ENCODE data around the gene AUTS2.

The AUTS2 gene

DNA sequence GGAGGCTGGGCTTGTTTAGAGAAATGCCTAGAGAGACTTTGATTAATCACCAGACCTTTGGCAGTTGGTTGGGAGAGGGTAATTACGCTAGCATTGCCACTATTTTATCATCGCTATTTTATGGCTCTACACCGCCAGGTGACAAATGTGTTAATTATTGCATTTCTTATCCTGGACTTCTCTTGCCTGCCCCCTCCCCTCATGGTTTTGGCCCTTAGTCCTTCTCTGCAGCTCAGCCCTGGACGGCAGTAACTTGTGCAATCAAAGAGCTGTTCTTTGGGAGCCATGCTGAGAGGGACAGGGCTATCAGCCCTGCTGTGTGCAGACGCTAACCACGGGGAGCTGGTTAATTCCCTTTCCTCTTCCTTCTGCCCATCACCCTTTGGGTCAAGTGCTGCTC is 585.0 kb downstream of the AUTS2 start:
- no peak for DNase-seq (ENCODE audit: low read depth in 3 of 3)

DNA sequence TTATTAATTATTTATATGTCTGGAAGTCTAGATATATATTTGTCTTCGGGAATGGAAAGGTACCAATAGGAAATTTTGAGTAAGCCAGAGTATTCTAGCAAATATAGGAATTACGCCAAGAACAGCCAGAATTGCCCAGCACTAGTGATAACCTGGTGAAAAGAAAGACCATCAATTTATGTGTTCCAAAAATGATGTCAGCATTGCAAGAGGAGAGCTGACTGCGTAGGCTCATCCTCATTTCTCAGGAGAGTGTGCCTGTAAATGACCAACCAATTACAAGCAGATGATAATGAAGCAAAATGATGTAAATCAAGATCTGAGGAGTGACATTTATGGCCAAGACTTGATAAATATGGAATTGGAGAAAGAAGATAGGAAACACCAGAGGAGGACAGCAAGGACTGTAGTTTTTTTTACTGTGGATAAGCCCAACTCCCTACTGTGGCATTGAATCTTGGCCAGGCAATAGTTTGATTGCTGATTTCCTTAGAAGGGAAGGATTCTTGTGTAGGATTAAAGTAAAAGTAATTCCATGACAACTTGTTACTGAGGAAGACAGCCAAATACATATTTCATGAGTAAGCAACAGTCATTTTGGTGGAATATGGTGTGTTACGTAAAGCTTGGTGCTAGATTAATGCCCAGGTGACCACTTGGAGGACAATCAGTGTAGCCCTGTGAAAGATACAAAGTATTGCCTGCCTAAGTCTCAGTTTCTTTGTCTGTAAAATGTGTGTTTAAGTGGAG is 590.8 kb downstream of the AUTS2 start:
- DNase-seq (ENCODE audit: low read depth in 3 of 3): no peak

DNA sequence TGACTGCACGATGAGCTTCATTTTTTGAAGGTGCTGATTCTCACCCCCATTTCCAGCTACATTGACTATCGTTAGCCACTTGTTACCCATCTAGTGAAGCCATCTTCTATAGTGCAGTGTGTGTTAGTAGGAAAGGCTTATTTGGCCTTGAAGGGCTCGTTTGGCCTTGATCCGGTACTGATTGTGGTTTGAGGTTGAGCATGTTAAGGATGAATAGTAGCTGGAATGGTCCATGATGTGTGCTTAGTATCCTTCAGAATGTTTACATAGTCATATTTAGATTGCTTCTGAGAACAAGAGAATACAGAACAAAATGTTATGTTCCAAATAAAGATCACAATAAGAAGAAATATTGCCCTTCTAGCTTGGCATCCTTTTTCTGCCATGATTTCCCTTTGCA is 591.5 kb downstream of the AUTS2 start:
- DNase-seq (ENCODE audit: low read depth in 3 of 3): no peak

DNA sequence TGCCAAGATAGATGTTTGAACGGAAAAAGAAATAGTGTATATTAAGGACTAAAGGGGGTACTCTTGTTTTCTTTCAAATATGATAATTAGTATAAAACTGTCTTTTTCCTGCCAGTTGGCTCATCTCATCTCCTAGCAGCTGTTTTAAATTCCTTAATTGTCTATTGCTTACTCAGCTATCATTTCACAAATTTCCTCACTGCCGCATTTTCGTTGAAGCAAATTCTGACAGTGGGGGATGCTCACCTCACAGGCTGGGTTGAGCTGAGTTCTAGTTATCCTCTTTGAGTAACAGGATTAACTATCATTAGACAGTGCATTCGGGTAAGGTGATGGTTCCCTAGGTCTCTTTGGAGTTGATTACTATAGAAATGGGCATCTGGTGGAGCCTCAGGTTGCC is 592.0 kb downstream of the AUTS2 start:
- DNase-seq (ENCODE audit: low read depth in 3 of 3): no peak

DNA sequence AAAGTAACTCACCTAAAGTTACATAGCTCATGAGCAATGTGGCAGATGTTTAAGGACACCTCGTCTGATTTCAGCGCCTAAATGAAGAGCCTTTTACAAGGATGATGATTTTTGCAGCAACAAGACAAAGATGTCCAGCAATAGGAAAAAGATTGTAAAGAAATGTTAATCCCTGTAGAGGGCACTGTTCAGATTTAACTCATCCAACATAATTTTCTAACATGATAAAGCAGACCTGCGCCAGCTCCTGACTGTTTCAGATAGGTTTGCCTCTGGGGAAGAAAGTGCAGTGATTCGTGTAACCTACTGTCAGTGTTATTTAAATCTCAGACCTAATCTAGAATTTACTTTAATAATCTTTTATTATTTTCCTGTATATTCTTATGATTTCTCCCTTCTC is 595.2 kb downstream of the AUTS2 start:
- no peak for DNase-seq (ENCODE audit: low read depth in 3 of 3)

DNA sequence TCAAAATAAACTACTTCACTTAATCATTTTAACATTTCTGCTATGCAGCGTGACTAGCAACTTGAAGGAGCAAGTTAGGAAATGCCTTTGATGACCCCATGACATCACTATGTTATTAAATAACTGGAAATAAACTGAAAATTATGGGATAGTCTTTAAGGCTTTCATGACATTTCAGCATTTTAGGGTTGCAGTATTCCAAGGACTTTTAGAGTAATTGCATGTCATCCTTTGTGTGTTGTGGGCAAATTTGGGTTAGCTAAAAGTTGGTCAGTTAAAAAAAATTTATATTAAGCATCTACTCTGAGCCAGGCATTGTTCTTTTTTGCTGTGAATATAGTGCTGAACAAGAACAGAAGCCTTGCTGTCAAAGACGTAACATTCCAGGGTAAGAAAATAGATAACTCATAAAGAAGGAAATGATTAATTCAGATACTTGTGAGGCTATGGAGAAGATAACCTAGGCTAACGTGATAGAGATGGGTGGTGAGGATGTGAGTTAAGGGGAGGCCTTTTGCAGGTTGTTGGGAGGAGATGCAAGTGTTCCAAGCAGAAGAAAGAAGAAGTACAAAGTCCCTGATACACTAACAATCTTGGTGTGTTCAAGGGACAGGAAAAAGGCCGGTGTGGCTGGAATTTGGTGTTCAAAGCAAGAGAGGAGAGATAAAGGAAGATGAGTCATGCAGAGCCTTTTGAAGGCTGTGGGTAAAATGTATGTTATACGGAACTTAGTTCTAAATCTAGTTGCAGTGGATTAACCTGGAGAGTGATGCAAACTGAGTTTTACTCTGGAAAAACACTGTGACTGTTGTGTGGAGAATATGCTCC is 610.2 kb downstream of the AUTS2 start:
- DNase-seq (ENCODE audit: low read depth in 3 of 3): no peak

DNA sequence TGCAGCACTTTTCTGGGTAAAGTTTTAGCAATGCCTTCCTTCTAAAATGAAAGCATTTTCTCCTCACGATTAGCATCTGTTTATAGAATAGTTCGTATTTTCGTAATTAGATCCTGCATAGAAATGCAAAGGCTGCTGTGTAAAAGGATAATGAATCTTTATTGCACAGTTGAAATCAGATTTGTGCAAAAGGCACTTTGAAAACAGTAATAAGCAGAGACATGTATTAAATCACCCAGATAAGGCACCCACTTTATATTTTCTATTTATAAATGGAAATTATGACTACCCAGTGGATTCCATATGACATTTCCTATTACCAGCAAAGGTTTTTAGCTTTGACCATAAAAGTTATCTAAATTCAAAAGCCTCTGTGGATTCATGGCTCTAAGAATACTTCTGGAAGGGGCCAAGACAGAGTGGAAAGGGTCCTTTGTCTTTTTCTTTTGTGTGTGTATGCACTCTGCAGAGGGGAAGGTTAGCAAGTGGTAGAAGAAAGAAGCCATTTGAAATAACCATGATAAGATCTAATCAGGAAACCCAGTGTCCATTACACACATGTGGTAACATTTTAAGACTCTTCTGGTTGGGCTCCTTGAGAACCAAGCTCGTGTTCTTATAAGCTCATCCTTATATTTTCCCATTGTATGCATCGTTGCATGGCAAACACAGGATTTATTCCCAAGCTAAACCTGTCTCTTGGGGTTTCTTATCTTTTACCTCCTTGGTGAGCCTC is 612.1 kb downstream of the AUTS2 start:
- no peak for DNase-seq (ENCODE audit: low read depth in 3 of 3)

DNA sequence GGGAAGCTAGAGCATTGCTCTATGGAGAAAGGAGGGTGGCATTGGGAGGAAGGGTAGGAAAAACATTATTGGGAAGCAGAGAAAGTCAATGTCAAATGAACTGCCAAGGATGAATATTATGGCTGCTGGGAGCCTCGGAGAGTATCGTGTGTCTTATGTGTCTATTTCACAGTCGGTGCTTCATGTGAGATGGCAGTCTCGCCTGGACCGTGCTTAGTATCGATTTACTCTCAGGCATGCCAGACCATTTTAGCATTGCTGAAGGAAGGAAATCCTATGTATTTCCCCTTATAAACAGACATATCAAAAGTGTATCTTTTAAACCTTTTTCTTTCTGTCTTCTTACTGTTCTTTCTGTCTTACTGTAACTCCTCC is 612.6 kb downstream of the AUTS2 start:
- no peak for DNase-seq (ENCODE audit: low read depth in 3 of 3)

DNA sequence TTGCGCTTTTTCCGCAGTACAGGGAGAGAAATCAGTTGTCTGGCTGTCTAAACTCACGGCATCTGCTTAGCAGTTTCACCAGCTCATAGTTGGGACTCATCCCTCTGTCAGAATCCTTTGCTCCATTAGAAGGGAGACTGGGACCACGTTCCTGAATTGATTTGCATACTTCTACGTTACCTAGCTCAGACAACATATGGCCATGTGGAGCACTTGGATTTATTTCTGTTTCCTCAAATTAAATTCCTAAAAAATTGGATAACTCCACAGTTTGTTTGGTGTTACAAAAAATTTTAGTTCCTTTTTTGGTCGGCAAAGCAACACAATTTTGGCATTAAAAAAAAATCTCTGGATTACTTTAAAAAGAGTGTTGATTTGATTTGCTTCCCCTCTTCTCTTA is 614.0 kb downstream of the AUTS2 start:
- no peak for DNase-seq (ENCODE audit: low read depth in 3 of 3)

DNA sequence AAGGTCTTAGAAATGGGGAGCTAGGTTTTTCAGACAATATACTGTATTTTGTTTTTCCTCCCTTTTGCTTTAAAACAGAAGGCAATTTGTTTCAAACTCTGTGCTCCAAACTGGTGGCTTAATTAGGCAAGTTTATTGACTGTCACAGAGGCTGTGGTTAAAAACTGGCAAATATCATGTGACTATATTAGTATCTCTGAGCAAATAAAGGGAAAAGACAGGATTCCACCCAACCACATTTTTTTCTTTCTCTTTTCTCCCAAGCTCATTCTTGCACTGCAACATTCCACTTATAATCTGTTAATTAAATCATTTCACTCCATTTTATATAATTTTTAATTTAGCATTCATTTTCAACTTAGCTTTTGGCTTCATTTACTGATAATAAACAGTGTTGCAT is 615.8 kb downstream of the AUTS2 start:
- no peak for DNase-seq (ENCODE audit: low read depth in 3 of 3)

DNA sequence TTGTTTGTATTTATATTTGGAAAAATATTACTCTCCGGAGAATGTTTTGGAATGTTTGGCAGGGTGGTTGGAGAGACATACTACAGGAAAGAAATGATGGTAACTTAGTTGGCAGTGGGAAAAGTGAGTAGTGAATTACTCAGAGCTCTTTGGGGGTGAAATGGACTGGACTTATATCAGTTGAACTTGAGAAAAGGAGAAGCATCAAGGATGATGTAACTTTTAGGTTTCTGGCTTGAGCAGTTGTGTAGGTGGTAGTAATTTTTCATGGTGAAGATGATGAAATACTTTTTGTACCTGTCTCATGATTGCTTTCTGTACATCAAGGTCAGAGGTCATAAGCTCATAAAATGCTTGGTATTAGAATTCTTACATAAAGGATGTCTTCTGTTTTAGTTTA is 617.2 kb downstream of the AUTS2 start:
- DNase-seq (ENCODE audit: low read depth in 3 of 3): no peak

DNA sequence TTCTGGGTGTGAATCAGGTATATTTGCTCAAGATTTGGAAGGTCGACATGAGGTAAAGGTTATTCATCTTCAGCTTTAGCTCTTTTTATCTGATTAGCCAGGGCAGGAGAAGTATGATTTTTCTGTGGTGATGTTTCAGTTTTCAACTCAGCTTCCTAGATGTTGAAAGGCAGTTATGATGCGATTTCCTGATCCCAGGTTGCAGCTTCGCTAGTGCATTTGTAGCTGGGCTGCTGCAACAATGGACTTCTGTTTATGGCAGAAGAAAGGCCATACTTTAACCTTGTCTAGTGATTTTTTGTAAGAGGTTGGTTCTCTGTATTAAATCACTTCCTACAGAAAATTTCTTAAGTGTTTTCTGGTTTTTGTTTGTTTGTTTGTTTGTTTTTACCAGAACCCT is 619.3 kb downstream of the AUTS2 start:
- DNase-seq (ENCODE audit: low read depth in 3 of 3): no peak

DNA sequence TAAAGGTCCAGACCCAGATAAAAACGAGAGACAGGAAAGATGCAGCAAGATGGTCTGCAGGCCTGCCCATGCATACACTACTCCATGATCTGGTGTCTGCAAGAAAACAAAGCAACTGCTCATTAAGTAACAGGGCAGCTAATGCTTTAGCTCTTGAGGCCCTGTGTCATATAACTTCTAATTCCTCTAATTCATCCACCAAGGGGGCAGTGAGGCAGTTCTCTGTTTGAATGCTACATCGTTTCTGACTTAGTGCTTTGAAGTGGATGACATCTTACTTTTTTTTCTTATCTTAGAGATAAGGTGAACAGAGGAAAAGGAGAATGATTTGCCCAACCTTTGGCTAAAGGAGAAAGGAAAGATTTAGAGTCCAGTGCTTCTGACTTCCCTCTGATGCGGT is 619.7 kb downstream of the AUTS2 start:
- DNase-seq (ENCODE audit: low read depth in 3 of 3): no peak

DNA sequence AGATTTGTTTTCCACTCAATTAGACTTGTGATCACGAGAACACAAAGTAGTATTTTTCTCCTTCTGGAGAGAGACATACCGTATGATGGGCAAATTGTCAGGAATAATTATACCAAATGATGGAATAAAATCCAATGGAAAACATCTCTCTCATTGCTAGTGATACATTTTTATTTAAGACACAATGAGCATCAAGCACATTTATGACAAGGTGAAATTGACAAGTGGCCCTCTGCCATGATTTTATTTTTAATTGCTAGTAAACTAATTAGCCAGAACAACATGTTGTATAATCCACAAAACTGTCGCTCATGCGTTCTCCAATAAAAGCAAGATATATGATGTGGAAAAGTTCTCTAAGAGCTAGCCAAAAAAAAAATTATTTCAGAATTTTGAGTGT is 620.8 kb downstream of the AUTS2 start:
- DNase-seq (ENCODE audit: low read depth in 3 of 3): no peak

DNA sequence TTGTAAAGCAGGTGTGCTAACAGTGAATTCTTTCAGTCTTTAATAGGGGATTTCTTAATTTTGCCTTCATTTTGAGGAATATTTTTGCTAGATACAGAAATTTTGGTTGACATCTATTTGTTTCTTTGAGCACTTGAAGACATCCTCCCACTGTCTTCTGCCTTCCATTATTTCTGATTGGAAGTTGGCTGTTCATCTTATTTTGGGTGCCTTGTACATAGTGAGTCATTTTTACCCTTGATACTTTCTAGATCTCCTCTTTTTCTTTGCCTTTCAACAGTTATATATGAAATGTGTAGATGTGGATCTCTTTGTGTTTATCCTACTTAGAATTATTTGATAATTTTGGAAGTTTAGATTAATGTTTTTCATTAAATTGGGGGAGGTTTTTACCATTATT is 631.0 kb downstream of the AUTS2 start:
- no peak for DNase-seq (ENCODE audit: low read depth in 3 of 3)

DNA sequence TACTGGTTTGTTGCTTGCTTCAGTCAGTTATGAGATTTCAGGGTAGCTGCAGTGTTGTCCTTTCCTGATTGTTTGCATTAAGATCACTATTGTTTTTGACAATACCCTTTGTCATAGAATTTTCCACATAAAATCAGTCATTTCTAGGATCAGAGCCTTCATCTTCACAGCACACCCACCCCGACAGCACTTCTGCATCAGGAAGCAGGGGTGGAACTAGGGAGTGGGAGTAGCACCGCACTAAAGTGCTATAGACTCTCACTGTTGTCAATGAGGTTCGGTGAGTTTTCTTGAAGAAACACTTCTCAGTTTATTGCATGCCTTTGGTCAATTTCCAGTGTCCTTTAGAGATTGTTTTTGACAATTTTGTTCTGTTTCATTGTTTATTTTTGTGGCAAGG is 632.5 kb downstream of the AUTS2 start:
- DNase-seq (ENCODE audit: low read depth in 3 of 3): no peak

DNA sequence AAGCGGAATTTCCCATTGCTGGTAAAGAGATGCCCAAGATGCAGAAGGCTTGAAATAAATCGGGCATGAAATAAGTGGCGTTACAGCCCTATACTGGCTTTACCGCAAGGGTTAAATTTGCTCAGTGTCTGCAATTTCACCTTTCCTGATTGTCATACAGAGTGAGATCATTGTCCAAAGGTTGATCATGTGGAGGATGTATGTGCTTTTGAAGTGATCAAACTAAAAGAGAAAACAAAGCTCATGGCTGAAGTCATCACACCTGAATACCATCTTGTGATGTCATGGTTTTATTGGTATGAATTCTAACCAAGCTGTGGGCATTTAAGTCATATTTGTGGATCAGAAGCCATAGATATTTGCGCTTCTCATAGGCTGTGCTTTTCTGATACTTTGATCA is 635.5 kb downstream of the AUTS2 start:
- no peak for DNase-seq (ENCODE audit: low read depth in 3 of 3)

DNA sequence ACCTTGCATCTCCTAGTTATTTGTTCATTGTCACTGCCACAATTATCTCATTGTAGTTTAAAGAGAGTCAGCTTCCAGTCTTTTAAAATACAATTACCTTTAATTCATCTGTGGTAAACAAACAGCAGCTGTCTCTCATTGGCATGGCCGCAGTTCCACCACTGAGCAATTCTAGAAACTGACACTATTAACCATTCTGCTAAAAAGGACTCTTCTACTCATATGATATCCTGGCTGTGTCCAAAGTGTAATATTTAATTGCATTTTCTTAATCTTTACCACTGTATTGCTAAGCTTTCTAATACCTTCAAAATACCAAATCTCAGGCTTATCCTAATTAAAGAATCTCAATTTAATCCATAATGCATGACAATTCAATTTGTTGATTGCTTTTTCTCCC is 639.0 kb downstream of the AUTS2 start:
- no peak for DNase-seq (ENCODE audit: low read depth in 3 of 3)

DNA sequence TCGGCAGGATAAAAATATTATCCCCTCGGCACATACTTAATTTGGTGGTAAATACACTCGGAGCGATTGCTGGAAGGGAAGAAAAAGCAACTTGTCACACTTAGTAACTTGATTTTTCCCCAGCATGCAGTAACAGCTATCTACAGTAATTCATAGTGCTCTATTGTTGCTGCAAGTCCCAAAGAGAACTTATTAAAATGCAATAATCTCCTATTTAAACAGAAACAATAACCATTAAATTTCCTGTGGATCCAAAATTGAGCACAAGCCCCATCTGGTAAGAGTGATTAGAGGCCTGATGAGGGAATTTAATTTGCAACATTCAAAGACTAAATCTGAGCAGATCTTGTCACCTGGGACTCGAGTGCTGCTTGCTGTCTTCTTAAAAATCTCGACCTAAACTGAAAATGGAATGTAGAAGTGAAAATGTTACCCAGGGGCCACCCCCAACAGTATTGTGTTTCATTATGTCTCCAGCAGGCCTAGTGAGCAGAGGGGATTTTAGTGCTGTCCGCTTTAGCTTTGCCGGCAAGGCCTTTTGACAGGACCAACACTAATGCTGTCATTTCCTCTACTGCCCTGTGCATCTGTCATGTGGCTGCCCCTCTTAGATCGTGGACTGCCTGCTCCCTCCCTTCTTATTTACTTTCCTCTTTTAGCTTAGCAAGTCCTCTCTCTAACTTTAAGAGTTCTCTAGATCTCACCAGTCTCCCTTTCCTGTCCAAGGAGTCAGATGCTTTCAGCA is 639.7 kb downstream of the AUTS2 start:
- DNase-seq (ENCODE audit: low read depth in 3 of 3): no peak

DNA sequence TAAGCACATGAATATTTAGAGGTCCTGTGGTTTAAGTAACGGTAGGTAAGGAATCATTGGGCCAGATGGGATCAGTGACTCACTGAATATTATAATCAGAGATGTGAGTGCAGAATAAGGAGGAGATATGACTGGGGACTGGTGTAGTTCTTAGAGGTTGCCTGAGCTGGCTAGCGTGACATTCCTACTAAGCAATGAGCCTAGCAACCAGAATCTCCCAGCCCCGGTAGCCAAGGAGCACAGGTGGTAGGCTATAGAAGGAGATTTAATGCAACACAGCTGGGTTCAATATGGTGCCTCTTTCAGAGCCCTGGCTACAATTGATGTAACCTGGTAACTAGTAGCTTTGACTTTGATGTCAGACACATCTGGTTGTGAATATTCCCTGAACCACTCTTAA is 641.6 kb downstream of the AUTS2 start:
- no peak for DNase-seq (ENCODE audit: low read depth in 3 of 3)

DNA sequence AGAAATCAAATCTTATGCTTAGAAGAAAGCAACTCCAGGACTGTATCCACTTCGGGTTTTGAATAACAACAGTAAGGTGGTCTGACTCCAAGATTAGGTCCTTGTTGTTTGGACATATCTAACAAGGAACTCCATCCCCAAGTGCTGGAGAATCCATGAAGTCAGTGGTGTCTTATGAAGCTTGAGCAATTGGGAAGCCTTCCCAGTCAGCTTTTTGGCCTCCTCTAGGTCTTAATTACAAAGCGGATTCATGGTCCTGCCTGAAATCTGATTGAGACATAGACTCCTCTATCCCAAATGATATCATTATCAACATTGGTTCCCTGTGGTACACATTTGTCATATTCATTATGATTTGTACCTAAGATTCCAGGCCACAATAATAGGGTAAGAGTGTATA is 642.6 kb downstream of the AUTS2 start:
- DNase-seq (ENCODE audit: low read depth in 3 of 3): no peak

DNA sequence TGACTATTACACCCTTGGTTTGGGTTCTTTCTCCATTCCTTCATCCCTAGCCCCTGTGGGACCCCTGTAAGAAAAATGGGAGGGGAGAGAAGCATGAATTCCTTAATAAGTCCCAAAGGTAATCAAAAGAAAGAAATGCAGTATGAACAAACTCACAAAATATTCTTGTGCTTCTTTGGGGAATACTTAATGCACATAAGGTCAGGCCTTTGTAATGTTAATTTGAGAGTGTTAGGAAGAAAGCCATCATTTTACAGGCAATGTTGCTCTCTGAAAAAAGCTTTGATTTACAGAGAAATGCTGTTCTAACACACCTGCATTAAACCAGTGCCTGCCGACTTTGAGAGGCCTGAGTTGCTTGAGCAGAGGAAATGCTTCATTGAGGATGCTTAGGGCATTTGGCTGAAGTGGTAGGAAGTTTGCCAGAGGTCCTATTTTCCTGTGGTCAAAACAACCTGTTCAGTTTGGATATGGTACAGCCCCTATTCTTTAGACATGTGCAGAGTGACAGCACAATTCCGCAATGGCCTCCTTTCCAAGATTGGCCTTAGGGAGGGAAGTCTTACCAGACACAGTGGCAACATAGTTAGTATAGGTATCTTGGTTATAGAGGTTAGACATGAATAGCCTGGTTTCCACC is 643.4 kb downstream of the AUTS2 start:
- no peak for DNase-seq (ENCODE audit: low read depth in 3 of 3)
